GM12873 (cell line): Measurements from ENCODE around the gene SHB.

ENCODE experiments used
- CTCF ChIP-seq: IDR thresholded peaks from 2 replicates; pipeline ENCODE4 v1.5.1; 2012; ENCODE audit warnings: low read depth, mild to moderate bottlenecking, moderate library complexity, low read length, control low read depth; ENCODE audit not compliant: insufficient read depth; ENCODE audit errors: missing control alignments

Gene SHB

GRCh38 chr9:37994639-37995347 is 74.2 kb downstream of the SHB start:
- TF ChIP-seq CTCF, result no peak

GRCh38 chr9:37992924-37993349 is 76.1 kb downstream of the SHB start:
- TF ChIP-seq CTCF, result no peak

GRCh38 chr9:37990404-37991015 is 78.5 kb downstream of the SHB start:
- no peak for TF ChIP-seq CTCF

GRCh38 chr9:37989701-37990100 is 79.3 kb downstream of the SHB start:
- no peak for TF ChIP-seq CTCF

- TF ChIP-seq CTCF, result no peak
Measured at GRCh38 chr9:37988602-37989001, 80.4 kb downstream of the SHB start.

GRCh38 chr9:37988041-37988440 is 81.0 kb downstream of the SHB start:
- TF ChIP-seq CTCF, result no peak

GRCh38 chr9:37987467-37987981 is 81.5 kb downstream of the SHB start:
- no peak for TF ChIP-seq CTCF
